Activated CD8-positive, alpha-beta T cell treated with anti-CD3 and anti-CD28 coated beads for 36 hours (primary cell): Measurements from ENCODE around the gene NEK6. TPM values are rescaled to one million over a fixed set of nuclear protein-coding genes. Genes with fewer than 3 reads are reported as not detected.

Source experiments
- ATAC-seq: fragments of 200-7000 bp; cut with Tn5 transposase; one replicate; pipeline ENCODE4 v1.10.0; 2021; ENCODE audit warnings: mild to moderate bottlenecking, moderate library complexity
- CTCF ChIA-PET: fragments of 350-600 bp; sonication (Branson Sonifier 250); formaldehyde crosslinking; loops from one replicate; lab custom pipeline; 2021; ENCODE audit warnings: antibody characterized with exemption; lab: Charles Lee
- POLR2A ChIA-PET: fragments of 350-600 bp; sonication (Branson Sonifier 250); formaldehyde crosslinking; loops from one replicate; lab custom pipeline; 2021; ENCODE audit warnings: antibody characterized with exemption; lab: Charles Lee
- DNase-seq: peaks from one replicate; pipeline ENCODE4 v3.0.0-alpha.2; 2020
- H3K27ac Mint-ChIP-seq: one replicate; pipeline ENCODE4 v1.8.0; 2021; ENCODE audit warnings: mild to moderate bottlenecking, mixed read lengths
- H3K27me3 Mint-ChIP-seq: one replicate; pipeline ENCODE4 v1.8.0; 2021; ENCODE audit warnings: mixed read lengths
- H3K36me3 Mint-ChIP-seq: one replicate; pipeline ENCODE4 v1.8.0; 2021; ENCODE audit warnings: low read depth, mixed read lengths
- H3K4me1 Mint-ChIP-seq: one replicate; pipeline ENCODE4 v1.8.0; 2021; ENCODE audit warnings: low read depth, mixed read lengths
- H3K4me3 Mint-ChIP-seq: one replicate; pipeline ENCODE4 v1.8.0; 2021; ENCODE audit warnings: mild to moderate bottlenecking, moderate library complexity, mixed read lengths
- H3K9me3 Mint-ChIP-seq: one replicate; pipeline ENCODE4 v1.8.0; 2021; ENCODE audit warnings: mixed read lengths
- CTCF ChIP-seq: fragments of 200-600 bp; IDR thresholded peaks from one replicate; pipeline ENCODE4 v1.8.0; 2022; ENCODE audit warnings: antibody characterized with exemption, mild to moderate bottlenecking
- intact Hi-C: fragments of 100-400 bp; cut with micrococcal nuclease; formaldehyde crosslinking; loops from one replicate; pipeline ENCODE4 v1.10.0; 2022
- total RNA-seq, 2 experiments: library from RNA; stranded (reverse); gene quantifications; one replicate each; pipeline ENCODE4 v1.2.3, GENCODE V29; 2021

The NEK6 gene
- total RNA-seq, 2 experiments from 2014 or later: 20.2 to 21.8 TPM

- ATAC-seq: no peak
- ChIA-PET CTCF (no interaction called here), POLR2A (interaction anchor here (0.6 kb wide), 1 partner anchor 233 kb away, joined by 3 read pairs; no protein-coding TSS in a partner anchor)
- Mint-ChIP-seq H3K4me1 (no peaks in the 10 kb centered on the region), H3K4me3 (no peak overlapping the region), H3K9me3 (no peaks in the 10 kb centered on the region), H3K27ac (no peak overlapping the region), H3K27me3 (no peaks in the 10 kb centered on the region), H3K36me3 (no peaks in the 10 kb centered on the region)
- DNase-seq: no peak
- intact Hi-C loops: no loop called here
- no peak for TF ChIP-seq CTCF
These were observed 56.2 kb downstream of the NEK6 start for GRCh38 chr9:124313940-124314339.

DNA sequence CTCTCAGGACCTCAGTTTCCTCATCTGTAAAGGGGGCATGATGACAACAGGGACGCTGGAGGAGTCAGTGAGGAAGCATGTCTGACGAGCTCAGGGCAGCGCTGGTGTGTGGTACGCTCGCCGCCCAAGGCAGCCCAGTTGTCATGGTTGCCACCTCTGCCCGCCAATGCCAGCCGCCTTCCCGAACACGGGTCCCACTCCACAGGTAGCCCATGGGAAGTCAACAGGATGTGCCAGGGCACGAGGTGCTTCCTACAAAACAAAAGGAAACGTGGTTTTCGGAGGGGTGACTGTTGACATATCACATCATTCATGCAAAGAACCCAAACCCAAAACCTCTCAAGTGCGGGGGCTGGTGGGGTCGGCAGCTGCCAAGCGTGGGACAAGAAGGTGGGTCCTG lies 58.1 kb downstream of the NEK6 start:
- ATAC-seq: no peak
- H3K4me1 Mint-ChIP-seq: no peaks in the 10 kb centered on the region
- TF ChIP-seq CTCF: no peak

GRCh38 chr9:124320062-124320973 lies 62.6 kb downstream of the NEK6 start:
- TF ChIP-seq CTCF: peak; percentile 79
- H3K36me3 Mint-ChIP-seq: no peaks in the 10 kb centered on the region
- ATAC-seq (peak; percentile 70), DNase-seq (peak; percentile 60)
- no peaks in the 10 kb centered on the region for H3K9me3 Mint-ChIP-seq
- no peak overlapping the region for H3K27ac Mint-ChIP-seq
- H3K4me1 Mint-ChIP-seq: no peaks in the 10 kb centered on the region
- POLR2A ChIA-PET: no interaction called here
- CTCF ChIA-PET: interaction anchor here (0.6 to 3.4 kb wide), 10 partner anchors 9 to 235 kb away, joined by 3 to 13 read pairs (median 3); no protein-coding TSS in a partner anchor
- H3K4me3 Mint-ChIP-seq: no peak overlapping the region
- no peaks in the 10 kb centered on the region for H3K27me3 Mint-ChIP-seq
- intact Hi-C loops: no loop called here

More for the DNA sequence above, 58.1 kb downstream of the NEK6 start:
- Mint-ChIP-seq H3K27me3 (no peaks in the 10 kb centered on the region), H3K27ac (no peak overlapping the region), H3K9me3 (no peaks in the 10 kb centered on the region), H3K4me3 (no peak overlapping the region), H3K36me3 (no peaks in the 10 kb centered on the region)
- intact Hi-C loops: no loop called here
- ChIA-PET CTCF (no interaction called here), POLR2A (interaction anchor here (1.2 kb wide), 1 partner anchor 11 kb away, joined by 3 read pairs; no protein-coding TSS in a partner anchor)
- no peak for DNase-seq

- intact Hi-C loops: no loop called here
- Mint-ChIP-seq H3K9me3 (no peaks in the 10 kb centered on the region), H3K27ac (no peak overlapping the region), H3K27me3 (no peaks in the 10 kb centered on the region), H3K4me1 (no peaks in the 10 kb centered on the region), H3K4me3 (no peak overlapping the region), H3K36me3 (no peaks in the 10 kb centered on the region)
- DNase-seq (no peak), ATAC-seq (no peak)
- CTCF ChIA-PET: interaction anchor here (0.8 to 3.4 kb wide), 4 partner anchors 10 to 195 kb away, joined by 3 to 13 read pairs (median 3); no protein-coding TSS in a partner anchor
- TF ChIP-seq CTCF: no peak
- POLR2A ChIA-PET: no interaction called here
These were observed 63.7 kb downstream of the NEK6 start for GRCh38 chr9:124321416-124321815.

GRCh38 chr9:124321935-124322334 lies 64.2 kb downstream of the NEK6 start:
- Mint-ChIP-seq H3K27me3 (no peaks in the 10 kb centered on the region), H3K4me3 (no peak overlapping the region), H3K27ac (no peak overlapping the region), H3K9me3 (no peaks in the 10 kb centered on the region), H3K36me3 (no peaks in the 10 kb centered on the region), H3K4me1 (no peaks in the 10 kb centered on the region)
- TF ChIP-seq CTCF: no peak
- POLR2A ChIA-PET: no interaction called here
- ATAC-seq (no peak), DNase-seq (no peak)
- CTCF ChIA-PET: interaction anchor here (0.8 to 3.4 kb wide), 3 partner anchors 10 to 195 kb away, joined by 3 to 13 read pairs (median 3); no protein-coding TSS in a partner anchor
- intact Hi-C loops: no loop called here
